ENCODE results near the gene CYP46A1.
A peak's percentile ranks its signal among the peaks of the same experiment; 100 is the strongest.

Gene CYP46A1

GRCh38 chr14:99663386-99664057, 20.6 kb upstream of the CYP46A1 start:
- H3K4me1 Mint-ChIP-seq (ENCODE audit: low read depth) = no peaks in the 10 kb centered on the region
- H3K27ac Mint-ChIP-seq = no peak overlapping the region
- no peaks in the 10 kb centered on the region for H3K9me3 Mint-ChIP-seq

GRCh38 chr14:99664058-99664936, 19.8 kb upstream of the CYP46A1 start:
- H3K4me3 Mint-ChIP-seq = no peak overlapping the region
- H3K4me1 Mint-ChIP-seq (ENCODE audit: low read depth) = no peaks in the 10 kb centered on the region
- no peaks in the 10 kb centered on the region for H3K9me3 Mint-ChIP-seq
- H3K27me3 Mint-ChIP-seq (ENCODE audit: low read depth) = peaks cover 21% of the 10 kb centered on the region
- no peak overlapping the region for H3K27ac Mint-ChIP-seq
- no peaks in the 10 kb centered on the region for H3K36me3 Mint-ChIP-seq (ENCODE audit: low read depth)
- no peak for DNase-seq (ENCODE audit: low spot score)

More at GRCh38 chr14:99663386-99664057, 20.6 kb upstream of the CYP46A1 start:
- no peak for DNase-seq (ENCODE audit: low spot score)
- peaks cover 26% of the 10 kb centered on the region for H3K27me3 Mint-ChIP-seq (ENCODE audit: low read depth)
- H3K36me3 Mint-ChIP-seq (ENCODE audit: low read depth) = no peaks in the 10 kb centered on the region
- H3K4me3 Mint-ChIP-seq = no peak overlapping the region

GRCh38 chr14:99664937-99665273, 19.2 kb upstream of the CYP46A1 start:
- H3K4me1 Mint-ChIP-seq (ENCODE audit: low read depth) = no peaks in the 10 kb centered on the region
- no peak for DNase-seq (ENCODE audit: low spot score)
- H3K27ac Mint-ChIP-seq = no peak overlapping the region
- peaks cover 20% of the 10 kb centered on the region for H3K27me3 Mint-ChIP-seq (ENCODE audit: low read depth)
- H3K36me3 Mint-ChIP-seq (ENCODE audit: low read depth) = no peaks in the 10 kb centered on the region
- no peaks in the 10 kb centered on the region for H3K9me3 Mint-ChIP-seq
- no peak overlapping the region for H3K4me3 Mint-ChIP-seq

- no peak overlapping the region for H3K4me3 Mint-ChIP-seq
- H3K4me1 Mint-ChIP-seq (ENCODE audit: low read depth) = no peaks in the 10 kb centered on the region
- no peak for DNase-seq (ENCODE audit: low spot score)
- H3K36me3 Mint-ChIP-seq (ENCODE audit: low read depth) = no peaks in the 10 kb centered on the region
- H3K27ac Mint-ChIP-seq = no peak overlapping the region
- peaks cover 5% of the 10 kb centered on the region for H3K27me3 Mint-ChIP-seq (ENCODE audit: low read depth)
- H3K9me3 Mint-ChIP-seq = no peaks in the 10 kb centered on the region
Measured at GRCh38 chr14:99666533-99666932, 17.6 kb upstream of the CYP46A1 start.

- Mint-ChIP-seq H3K4me1 (ENCODE audit: low read depth) (no peaks in the 10 kb centered on the region), H3K36me3 (ENCODE audit: low read depth) (no peaks in the 10 kb centered on the region), H3K27me3 (ENCODE audit: low read depth) (peaks cover 5% of the 10 kb centered on the region), H3K9me3 (no peaks in the 10 kb centered on the region), H3K4me3 (no peak overlapping the region), H3K27ac (no peak overlapping the region)
- no peak for DNase-seq (ENCODE audit: low spot score)
Measured at GRCh38 chr14:99667045-99667444, 17.1 kb upstream of the CYP46A1 start.

GRCh38 chr14:99667821-99668220, 16.3 kb upstream of the CYP46A1 start:
- no peak for DNase-seq (ENCODE audit: low spot score)
- H3K4me1 Mint-ChIP-seq (ENCODE audit: low read depth) = peaks cover 3% of the 10 kb centered on the region
- H3K36me3 Mint-ChIP-seq (ENCODE audit: low read depth) = no peaks in the 10 kb centered on the region
- H3K4me3 Mint-ChIP-seq = no peak overlapping the region
- H3K27ac Mint-ChIP-seq = no peak overlapping the region
- no peaks in the 10 kb centered on the region for H3K27me3 Mint-ChIP-seq (ENCODE audit: low read depth)
- H3K9me3 Mint-ChIP-seq = no peaks in the 10 kb centered on the region

DNA sequence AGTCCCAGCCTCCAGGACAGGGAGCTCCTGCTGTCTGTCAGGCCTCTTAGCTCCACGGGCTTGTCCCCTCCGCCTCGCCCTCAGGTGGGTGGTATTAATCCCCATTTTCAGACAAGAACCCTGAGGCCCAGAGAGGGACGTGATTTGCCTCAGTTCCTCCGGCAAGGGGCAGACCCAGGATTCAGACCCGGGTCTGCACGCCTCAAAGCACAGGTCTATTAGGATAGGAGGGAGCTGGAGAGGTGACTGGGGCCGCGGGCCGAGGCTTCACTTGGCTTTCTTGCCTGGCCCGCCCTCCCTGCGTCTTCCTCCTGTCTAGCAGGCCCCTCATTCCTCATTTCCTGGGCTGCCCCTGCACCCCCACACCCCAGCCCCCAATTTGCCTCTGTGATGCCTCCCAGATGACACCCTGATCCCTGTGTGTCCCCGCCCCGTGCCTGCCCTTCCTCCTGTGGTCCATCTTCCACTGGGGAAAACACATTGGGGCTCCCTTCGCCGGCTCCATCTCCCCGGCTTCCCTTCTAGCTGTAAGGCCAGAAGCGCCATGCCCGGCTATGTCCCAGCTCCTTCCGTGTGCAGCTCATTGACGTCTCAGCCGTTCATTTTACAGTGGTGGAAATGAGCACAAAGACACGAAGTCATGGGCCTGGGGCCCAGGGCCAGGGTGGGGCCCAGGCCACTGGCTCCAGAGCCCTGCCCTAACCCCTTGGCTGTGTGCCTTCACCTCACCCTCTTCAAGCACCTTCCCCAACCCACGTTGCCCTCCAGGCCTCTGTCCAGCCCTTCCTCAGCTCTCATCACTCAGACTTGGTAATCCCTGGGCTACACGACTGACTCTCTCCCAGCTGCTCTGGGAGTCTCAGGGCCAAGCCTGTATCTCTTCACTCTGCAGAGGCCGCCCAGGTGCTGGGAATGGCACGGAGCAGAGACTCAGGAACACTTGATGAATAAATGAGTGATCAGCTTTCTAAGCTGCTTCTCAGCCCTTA, 15.5 kb upstream of the CYP46A1 start:
- H3K4me1 Mint-ChIP-seq (ENCODE audit: low read depth) = peaks cover 3% of the 10 kb centered on the region
- DNase-seq (ENCODE audit: low spot score) = no peak
- H3K9me3 Mint-ChIP-seq = no peaks in the 10 kb centered on the region
- no peaks in the 10 kb centered on the region for H3K36me3 Mint-ChIP-seq (ENCODE audit: low read depth)
- no peaks in the 10 kb centered on the region for H3K27me3 Mint-ChIP-seq (ENCODE audit: low read depth)
- no peak overlapping the region for H3K4me3 Mint-ChIP-seq
- H3K27ac Mint-ChIP-seq = no peak overlapping the region

DNA sequence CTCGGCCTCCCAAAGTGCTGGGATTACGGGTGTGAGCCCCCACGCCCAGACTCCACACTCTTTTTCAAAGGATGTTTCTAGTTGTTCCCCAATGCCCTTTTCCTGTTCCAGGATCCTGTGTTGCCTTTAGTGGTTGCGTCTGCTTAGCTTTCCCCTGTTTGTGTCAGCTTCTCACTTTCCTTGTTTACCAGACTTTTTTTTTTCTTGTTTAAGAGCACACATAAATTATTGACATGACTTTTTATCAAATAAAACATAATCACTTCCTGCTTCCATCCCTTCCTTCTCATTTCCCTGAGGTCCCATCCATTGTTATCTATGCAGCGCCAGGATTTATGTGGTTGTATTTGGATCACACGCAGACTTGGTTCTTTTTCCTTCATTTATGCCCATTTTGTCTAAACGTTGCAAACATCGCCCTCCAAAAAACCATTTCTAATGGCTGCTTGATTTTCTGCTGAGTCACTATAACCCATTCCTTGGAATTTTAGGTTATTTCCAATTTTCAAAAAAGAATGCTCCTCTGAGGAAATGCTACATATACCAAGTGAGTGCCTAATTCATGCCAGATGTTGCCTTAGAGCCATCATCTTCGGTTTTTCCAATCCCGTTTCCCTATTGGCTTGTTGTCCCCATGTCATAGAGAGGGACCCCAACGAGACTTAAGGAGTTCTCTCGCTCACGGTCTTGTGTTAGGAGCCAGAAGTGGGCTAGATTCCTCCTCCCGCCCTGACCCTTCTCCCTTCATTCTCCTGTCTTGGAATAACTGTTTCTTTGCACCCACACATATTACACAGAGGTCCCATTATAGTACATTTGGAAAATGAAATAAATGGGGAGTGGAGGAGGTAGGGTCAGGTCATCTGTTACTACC, 13.5 kb upstream of the CYP46A1 start:
- Mint-ChIP-seq H3K27ac (no peak overlapping the region), H3K9me3 (no peaks in the 10 kb centered on the region), H3K27me3 (ENCODE audit: low read depth) (no peaks in the 10 kb centered on the region), H3K4me3 (no peak overlapping the region), H3K4me1 (ENCODE audit: low read depth) (peaks cover 3% of the 10 kb centered on the region), H3K36me3 (ENCODE audit: low read depth) (no peaks in the 10 kb centered on the region)
- DNase-seq (ENCODE audit: low spot score) = no peak

DNA sequence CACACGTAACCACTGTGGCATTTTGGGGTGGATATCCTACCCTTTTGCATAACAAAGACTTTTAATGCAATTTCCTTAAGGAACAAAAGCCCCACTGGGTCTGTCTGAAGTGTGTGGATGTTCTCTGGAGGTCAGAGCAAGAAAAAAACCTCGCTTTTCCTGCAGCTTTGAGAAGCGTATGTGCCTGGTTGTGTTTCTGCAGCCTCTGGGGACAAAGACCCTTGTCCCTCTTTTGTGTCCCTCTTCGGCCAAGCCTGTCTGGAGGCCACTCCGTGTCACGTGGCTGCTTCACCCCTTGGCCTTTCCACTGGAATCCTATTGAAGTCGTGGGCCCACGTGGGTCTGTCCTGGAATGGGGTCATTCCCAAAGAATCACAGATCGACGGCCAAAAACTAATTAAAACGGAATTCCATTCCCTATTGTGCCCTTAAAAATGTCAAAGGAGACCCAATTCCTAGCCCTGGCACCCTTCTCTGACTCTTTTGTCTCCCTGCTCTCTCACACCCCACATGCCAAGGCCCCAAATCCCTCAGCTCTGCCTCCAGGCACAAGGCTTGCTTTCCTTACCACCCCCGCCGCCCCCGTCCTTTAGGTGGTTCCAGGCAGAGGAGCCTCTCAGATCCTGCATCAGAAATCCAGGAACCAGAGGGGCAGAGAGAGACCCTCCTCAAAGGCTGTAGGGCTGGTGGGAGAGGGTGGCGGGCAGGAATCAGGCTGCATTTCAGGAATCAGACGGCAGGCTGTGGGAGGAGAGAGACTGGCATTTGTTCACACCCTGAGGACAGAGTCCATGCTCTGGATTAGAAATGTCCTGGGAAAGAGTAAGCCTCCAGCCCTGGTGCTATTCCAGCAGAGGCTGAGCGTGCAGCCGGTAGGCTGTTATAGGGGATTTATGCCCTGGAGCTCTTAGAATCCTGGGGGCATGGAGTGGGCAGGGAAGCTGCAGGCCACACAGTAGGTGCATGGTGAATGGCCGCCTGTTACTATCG, 12.6 kb upstream of the CYP46A1 start:
- no peak for DNase-seq (ENCODE audit: low spot score)
- Mint-ChIP-seq H3K4me1 (ENCODE audit: low read depth) (peaks cover 4% of the 10 kb centered on the region), H3K4me3 (no peak overlapping the region), H3K9me3 (no peaks in the 10 kb centered on the region), H3K36me3 (ENCODE audit: low read depth) (no peaks in the 10 kb centered on the region), H3K27ac (peak overlapping the region; percentile 15), H3K27me3 (ENCODE audit: low read depth) (no peaks in the 10 kb centered on the region)

DNA sequence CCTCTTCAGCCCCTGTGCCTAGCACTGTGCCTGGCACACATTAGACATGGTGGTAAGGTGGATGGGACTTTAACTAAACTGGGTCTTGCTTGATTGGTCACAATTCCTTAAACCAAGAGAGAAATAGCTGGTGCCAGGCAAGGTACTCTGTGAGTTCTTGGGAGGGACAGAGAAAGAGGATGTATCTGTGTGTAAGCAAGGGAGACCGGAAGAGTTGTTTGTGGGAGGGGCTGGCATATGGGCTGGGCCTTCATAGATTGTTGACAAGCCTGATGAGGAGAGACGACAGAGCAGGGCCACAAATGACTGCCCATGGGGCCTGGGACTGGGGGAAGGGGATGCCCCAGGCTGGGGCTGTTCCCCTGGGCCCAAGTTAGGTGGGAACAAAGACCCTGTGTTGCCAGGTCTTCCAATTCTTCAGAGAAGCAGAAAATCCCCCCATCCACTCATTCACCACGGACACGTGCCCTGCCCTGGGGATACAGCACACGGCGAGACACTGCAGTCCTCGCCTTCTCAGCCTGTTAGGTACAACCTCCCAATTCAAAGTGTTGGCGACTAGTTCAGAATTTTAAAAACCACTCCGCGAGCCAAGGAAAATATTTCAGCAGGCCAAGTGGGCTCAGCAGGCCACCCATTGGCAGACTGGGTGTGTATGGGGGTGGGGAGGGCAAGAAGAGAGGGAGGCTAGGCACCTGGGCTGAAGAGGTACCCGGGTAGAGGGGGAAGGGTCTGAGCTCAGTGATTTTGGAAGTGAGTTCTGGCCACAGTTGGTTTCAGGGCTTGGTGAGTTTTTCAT, 11.4 kb upstream of the CYP46A1 start:
- H3K9me3 Mint-ChIP-seq = no peaks in the 10 kb centered on the region
- H3K4me1 Mint-ChIP-seq (ENCODE audit: low read depth) = peaks cover 7% of the 10 kb centered on the region
- no peak overlapping the region for H3K4me3 Mint-ChIP-seq
- peak overlapping the region; percentile 75 for H3K27ac Mint-ChIP-seq
- no peaks in the 10 kb centered on the region for H3K27me3 Mint-ChIP-seq (ENCODE audit: low read depth)
- DNase-seq (ENCODE audit: low spot score) = no peak
- H3K36me3 Mint-ChIP-seq (ENCODE audit: low read depth) = no peaks in the 10 kb centered on the region

- no peak for DNase-seq (ENCODE audit: low spot score)
- Mint-ChIP-seq H3K9me3 (peaks cover 7% of the 10 kb centered on the region), H3K4me3 (no peak overlapping the region), H3K27ac (peak overlapping the region; percentile 75), H3K27me3 (ENCODE audit: low read depth) (no peaks in the 10 kb centered on the region), H3K36me3 (ENCODE audit: low read depth) (no peaks in the 10 kb centered on the region), H3K4me1 (ENCODE audit: low read depth) (peaks cover 7% of the 10 kb centered on the region)
Measured at GRCh38 chr14:99673305-99674063, 10.6 kb upstream of the CYP46A1 start.
